Measurements from ENCODE around the gene TTC3.
A peak's percentile ranks its signal among the peaks of the same experiment; 100 is the strongest.

TTC3 gene

DNA sequence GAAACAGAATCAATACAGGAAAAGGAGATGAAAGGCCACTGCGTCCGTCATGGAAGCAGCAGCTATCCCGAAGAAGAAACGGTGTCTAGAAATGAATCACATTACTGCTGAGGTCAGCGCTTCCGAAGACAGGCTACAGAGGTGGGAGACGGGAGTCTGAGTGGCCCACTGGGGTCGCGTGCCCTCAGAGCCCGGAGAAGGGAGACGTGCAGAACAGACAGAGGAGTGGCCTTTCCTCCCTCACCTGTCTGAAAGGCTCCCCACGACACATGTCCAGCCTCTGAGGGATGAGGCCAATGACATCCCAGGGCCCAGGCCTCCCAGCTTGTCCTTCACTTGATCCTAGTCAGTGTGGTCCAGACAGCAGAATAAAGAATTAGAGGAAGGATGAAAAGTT, 158.2 kb downstream of the TTC3 start:
- no peaks in the 10 kb centered on the region for H3K9me3 ChIP-seq (ENCODE audit: insufficient read depth, low read length)
- H4K20me1 ChIP-seq (ENCODE audit: insufficient read depth, low read length) = 0 out of 2 replicates have a peak, but pooled peaks cover 4% of the 10 kb centered on the region
- H3K27me3 ChIP-seq (ENCODE audit: low read depth, low read length) = no peaks in the 10 kb centered on the region
- H3K4me1 ChIP-seq (ENCODE audit: low read length) = peaks cover 15% of the 10 kb centered on the region
- H2AFZ ChIP-seq (ENCODE audit: low read depth, low read length) = no peak overlapping the region
- no peak overlapping the region for H3K4me2 ChIP-seq (ENCODE audit: low read length)
- no peak overlapping the region for H3K4me3 ChIP-seq (ENCODE audit: low read length)
- no peak overlapping the region for H3K9ac ChIP-seq (ENCODE audit: low read length)
- peaks cover 10% of the 10 kb centered on the region for H3K36me3 ChIP-seq (replicated peaks; ENCODE audit: low read depth, low read length)
- no peaks in the 10 kb centered on the region for H3K79me2 ChIP-seq (ENCODE audit: low read length)
- no peak for TF ChIP-seq EZH2phosphoT487 (IDR thresholded peaks at IDR 0.05; ENCODE audit: low read depth)
- TF ChIP-seq, protein P1, sequence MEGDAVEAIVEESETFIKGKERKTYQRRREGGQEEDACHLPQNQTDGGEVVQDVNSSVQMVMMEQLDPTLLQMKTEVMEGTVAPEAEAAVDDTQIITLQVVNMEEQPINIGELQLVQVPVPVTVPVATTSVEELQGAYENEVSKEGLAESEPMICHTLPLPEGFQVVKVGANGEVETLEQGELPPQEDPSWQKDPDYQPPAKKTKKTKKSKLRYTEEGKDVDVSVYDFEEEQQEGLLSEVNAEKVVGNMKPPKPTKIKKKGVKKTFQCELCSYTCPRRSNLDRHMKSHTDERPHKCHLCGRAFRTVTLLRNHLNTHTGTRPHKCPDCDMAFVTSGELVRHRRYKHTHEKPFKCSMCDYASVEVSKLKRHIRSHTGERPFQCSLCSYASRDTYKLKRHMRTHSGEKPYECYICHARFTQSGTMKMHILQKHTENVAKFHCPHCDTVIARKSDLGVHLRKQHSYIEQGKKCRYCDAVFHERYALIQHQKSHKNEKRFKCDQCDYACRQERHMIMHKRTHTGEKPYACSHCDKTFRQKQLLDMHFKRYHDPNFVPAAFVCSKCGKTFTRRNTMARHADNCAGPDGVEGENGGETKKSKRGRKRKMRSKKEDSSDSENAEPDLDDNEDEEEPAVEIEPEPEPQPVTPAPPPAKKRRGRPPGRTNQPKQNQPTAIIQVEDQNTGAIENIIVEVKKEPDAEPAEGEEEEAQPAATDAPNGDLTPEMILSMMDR (IDR thresholded peaks at IDR 0.05; ENCODE audit: low read depth, low read length) = no peak
- H3K27ac ChIP-seq (ENCODE audit: low read length) = no peak overlapping the region

DNA sequence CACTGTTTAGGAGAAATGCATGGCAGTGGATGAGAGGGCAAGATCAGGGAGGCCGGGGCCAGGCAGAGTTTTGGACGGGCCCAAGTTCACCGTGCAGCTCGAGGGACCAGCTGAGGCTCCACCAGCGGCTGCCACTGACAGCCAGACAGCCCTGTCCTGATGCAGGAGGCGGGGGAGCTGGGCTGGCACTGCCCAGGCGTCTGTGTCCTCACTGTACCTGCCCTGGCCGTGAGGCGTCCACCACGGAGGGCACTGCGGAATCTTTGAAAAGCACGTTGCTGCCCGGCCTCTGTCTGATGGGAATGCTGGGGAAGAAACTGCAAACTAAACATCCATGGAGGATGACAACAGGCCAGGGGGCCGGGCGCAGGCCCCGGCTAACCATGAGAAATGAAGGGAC, 158.6 kb downstream of the TTC3 start:
- 0 out of 2 replicates have a peak, but pooled peaks cover 4% of the 10 kb centered on the region for H4K20me1 ChIP-seq (ENCODE audit: insufficient read depth, low read length)
- H3K4me2 ChIP-seq (ENCODE audit: low read length) = peak overlapping the region; percentile 77
- H3K4me1 ChIP-seq (ENCODE audit: low read length) = peaks cover 15% of the 10 kb centered on the region
- H3K79me2 ChIP-seq (ENCODE audit: low read length) = no peaks in the 10 kb centered on the region
- H3K36me3 ChIP-seq (replicated peaks; ENCODE audit: low read depth, low read length) = peaks cover 10% of the 10 kb centered on the region
- no peaks in the 10 kb centered on the region for H3K9me3 ChIP-seq (ENCODE audit: insufficient read depth, low read length)
- TF ChIP-seq EZH2phosphoT487 (IDR thresholded peaks at IDR 0.05; ENCODE audit: low read depth) = no peak
- TF ChIP-seq, protein P1 (IDR thresholded peaks at IDR 0.05; ENCODE audit: low read depth, low read length) = no peak
- H3K4me3 ChIP-seq (ENCODE audit: low read length) = no peak overlapping the region; the same call in 1 of the 2 replicates
- H3K27ac ChIP-seq (ENCODE audit: low read length) = no peak overlapping the region
- no peak overlapping the region for H2AFZ ChIP-seq (ENCODE audit: low read depth, low read length)
- no peak overlapping the region for H3K9ac ChIP-seq (ENCODE audit: low read length)
- no peaks in the 10 kb centered on the region for H3K27me3 ChIP-seq (ENCODE audit: low read depth, low read length)

DNA sequence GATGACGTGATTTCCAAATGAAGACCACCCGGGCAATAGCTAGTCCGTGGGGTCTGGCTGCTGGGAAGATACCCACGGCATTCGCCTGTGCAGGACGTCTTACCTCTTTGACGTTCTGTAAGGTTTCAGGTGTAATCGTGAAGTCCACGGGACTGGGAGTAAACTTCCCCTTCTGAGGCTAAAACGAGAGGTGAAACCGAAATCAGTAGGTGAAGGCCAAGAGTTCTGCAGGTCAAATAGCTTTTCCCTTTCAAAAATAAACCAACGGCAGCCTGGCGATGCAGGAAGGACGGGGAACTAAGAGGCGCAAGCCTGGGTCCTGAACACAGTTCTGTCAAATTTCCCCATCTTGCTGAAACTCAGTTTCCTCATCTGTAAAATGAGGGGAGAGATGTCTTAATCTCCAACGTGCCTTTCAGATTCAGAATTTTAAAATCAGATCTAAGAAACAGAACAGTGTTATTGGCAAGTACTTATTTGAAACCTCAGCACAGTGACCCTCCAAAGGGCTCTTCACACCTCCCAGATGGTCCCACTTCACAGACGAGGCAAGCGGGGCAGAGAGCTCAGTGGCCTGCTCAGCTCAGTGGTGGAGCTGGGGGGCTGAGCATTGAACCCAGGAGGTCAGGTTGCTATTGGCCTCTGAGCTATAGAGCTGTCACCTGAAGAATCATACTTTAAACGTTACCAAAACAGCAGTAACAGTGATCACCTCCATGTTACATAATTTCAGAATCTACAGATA, 159.4 kb downstream of the TTC3 start:
- TF ChIP-seq, protein P1 (IDR thresholded peaks at IDR 0.05; ENCODE audit: low read depth, low read length) = no peak
- TF ChIP-seq EZH2phosphoT487 (IDR thresholded peaks at IDR 0.05; ENCODE audit: low read depth) = no peak
- Histone ChIP-seq H3K36me3 (replicated peaks; ENCODE audit: low read depth, low read length) (peaks cover 10% of the 10 kb centered on the region), H4K20me1 (ENCODE audit: insufficient read depth, low read length) (0 out of 2 replicates have a peak, but pooled peaks cover 4% of the 10 kb centered on the region), H3K4me3 (ENCODE audit: low read length) (peak overlapping the region; percentile 55), H3K27me3 (ENCODE audit: low read depth, low read length) (no peaks in the 10 kb centered on the region), H3K9ac (ENCODE audit: low read length) (no peak overlapping the region), H2AFZ (ENCODE audit: low read depth, low read length) (no peak overlapping the region), H3K4me2 (ENCODE audit: low read length) (peak overlapping the region; percentile 77), H3K79me2 (ENCODE audit: low read length) (no peaks in the 10 kb centered on the region), H3K27ac (ENCODE audit: low read length) (peak overlapping the region; percentile 12; the same call in 1 of the 2 replicates), H3K9me3 (ENCODE audit: insufficient read depth, low read length) (no peaks in the 10 kb centered on the region), H3K4me1 (ENCODE audit: low read length) (peaks cover 15% of the 10 kb centered on the region)

DNA sequence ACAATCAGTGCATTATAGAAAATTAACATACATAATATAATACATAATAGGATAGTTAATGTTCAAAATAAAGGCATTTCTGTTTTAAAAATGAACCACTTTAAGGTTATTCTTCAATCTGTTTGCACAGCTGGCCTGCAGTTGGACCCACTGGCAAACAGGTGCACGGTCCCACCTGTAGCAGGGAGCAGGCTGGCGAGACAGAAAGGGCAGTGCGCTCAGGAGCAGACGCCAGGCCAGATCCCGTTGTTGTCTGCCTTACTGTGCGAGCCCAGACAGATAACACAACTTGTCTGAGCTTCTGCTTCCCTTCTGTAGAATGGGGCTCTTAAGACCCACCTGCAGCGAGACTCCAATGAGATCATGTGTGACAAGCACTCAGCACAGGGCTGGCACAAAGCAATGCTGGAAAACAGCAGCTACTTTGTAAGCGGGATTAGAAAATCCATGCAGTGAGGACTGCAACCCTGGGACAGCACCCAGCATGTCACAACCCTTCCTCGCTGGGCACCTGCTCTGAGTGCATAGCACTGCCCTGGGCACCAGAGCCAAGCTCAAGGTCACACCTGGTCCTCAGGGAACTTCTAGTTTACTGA, 160.6 kb downstream of the TTC3 start:
- Histone ChIP-seq H3K4me2 (ENCODE audit: low read length) (no peak overlapping the region), H2AFZ (ENCODE audit: low read depth, low read length) (no peak overlapping the region), H3K27ac (ENCODE audit: low read length) (no peak overlapping the region), H3K36me3 (replicated peaks; ENCODE audit: low read depth, low read length) (peaks cover 10% of the 10 kb centered on the region), H3K27me3 (ENCODE audit: low read depth, low read length) (no peaks in the 10 kb centered on the region), H4K20me1 (ENCODE audit: insufficient read depth, low read length) (0 out of 2 replicates have a peak, but pooled peaks cover 4% of the 10 kb centered on the region), H3K4me3 (ENCODE audit: low read length) (no peak overlapping the region), H3K79me2 (ENCODE audit: low read length) (no peaks in the 10 kb centered on the region), H3K9ac (ENCODE audit: low read length) (no peak overlapping the region), H3K9me3 (ENCODE audit: insufficient read depth, low read length) (no peaks in the 10 kb centered on the region), H3K4me1 (ENCODE audit: low read length) (peaks cover 15% of the 10 kb centered on the region)
- no peak for TF ChIP-seq EZH2phosphoT487 (IDR thresholded peaks at IDR 0.05; ENCODE audit: low read depth)
- TF ChIP-seq, protein P1 (IDR thresholded peaks at IDR 0.05; ENCODE audit: low read depth, low read length) = no peak
